Activated B cell treated with CpG ODN at 0.5 μM for 24 hours (primary cell): ENCODE data around the gene RNF123. TPM values are rescaled to one million over a fixed set of nuclear protein-coding genes. Genes with fewer than 3 reads are reported as not detected.

Experiments used
- ATAC-seq: fragments of 200-7000 bp; cut with Tn5 transposase; one replicate; pipeline ENCODE4 v1.10.0; 2021; ENCODE audit warnings: low read depth, mild to moderate bottlenecking, moderate library complexity
- CTCF ChIA-PET: fragments of 350-600 bp; sonication (Branson Sonifier 250); formaldehyde crosslinking; loops from one replicate; lab custom pipeline; 2021; ENCODE audit warnings: antibody characterized with exemption; lab: Charles Lee
- POLR2A ChIA-PET: fragments of 350-600 bp; sonication (Branson Sonifier 250); formaldehyde crosslinking; loops from one replicate; lab custom pipeline; 2021; ENCODE audit warnings: antibody characterized with exemption; lab: Charles Lee
- DNase-seq: peaks from one replicate; pipeline ENCODE4 v3.0.0; 2022
- H3K27ac Mint-ChIP-seq: one replicate; pipeline ENCODE4 v1.8.0; 2020; ENCODE audit warnings: mixed read lengths
- H3K27me3 Mint-ChIP-seq: one replicate; pipeline ENCODE4 v1.8.0; 2021; ENCODE audit warnings: mixed read lengths
- H3K36me3 Mint-ChIP-seq: one replicate; pipeline ENCODE4 v1.8.0; 2021; ENCODE audit warnings: low read depth, mixed read lengths
- H3K4me1 Mint-ChIP-seq: one replicate; pipeline ENCODE4 v1.8.0; 2021; ENCODE audit warnings: mixed read lengths
- H3K4me3 Mint-ChIP-seq: one replicate; pipeline ENCODE4 v1.8.0; 2020; ENCODE audit warnings: mild to moderate bottlenecking, mixed read lengths
- H3K9me3 Mint-ChIP-seq: one replicate; pipeline ENCODE4 v1.8.0; 2020; ENCODE audit warnings: mixed read lengths
- intact Hi-C: fragments of 100-400 bp; cut with micrococcal nuclease; formaldehyde crosslinking; loops from one replicate; pipeline ENCODE4 v1.15.1; 2024
- total RNA-seq: library from RNA; stranded (reverse); gene quantifications from 2 replicates; pipeline ENCODE4 v1.2.3, GENCODE V29; 2022
- TF ChIP-seq, protein P1 (sequence below): fragments of 200-600 bp; IDR thresholded peaks from one replicate; pipeline ENCODE4 v1.8.0; 2022; ENCODE audit warnings: antibody characterized with exemption, mild to moderate bottlenecking

RNF123 gene
- total RNA-seq, 1 donor from 2014 or later = 51.4 TPM

DNA sequence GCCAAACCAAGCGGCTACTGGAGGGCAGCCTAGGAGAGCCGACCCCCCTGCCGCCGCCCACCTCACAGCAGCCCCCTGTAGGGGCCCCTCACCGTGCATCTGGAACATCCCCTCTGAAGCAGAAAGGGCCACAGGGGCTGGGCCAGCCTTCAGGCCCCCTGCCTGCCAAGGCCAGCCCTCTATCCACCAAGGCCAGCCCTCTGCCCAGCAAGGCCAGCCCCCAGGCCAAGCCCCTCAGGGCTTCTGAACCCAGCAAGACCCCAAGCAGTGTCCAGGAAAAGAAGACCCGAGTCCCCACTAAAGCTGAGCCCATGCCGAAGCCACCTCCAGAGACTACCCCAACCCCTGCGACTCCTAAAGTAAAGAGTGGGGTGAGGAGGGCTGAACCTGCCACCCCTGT is 38.7 kb upstream of the RNF123 start:
- intact Hi-C loops = no loop called here
- CTCF ChIA-PET = no interaction called here
- H3K27me3 Mint-ChIP-seq = no peaks in the 10 kb centered on the region
- H3K4me3 Mint-ChIP-seq = no peak overlapping the region
- no peak overlapping the region for H3K27ac Mint-ChIP-seq
- TF ChIP-seq, protein P1, sequence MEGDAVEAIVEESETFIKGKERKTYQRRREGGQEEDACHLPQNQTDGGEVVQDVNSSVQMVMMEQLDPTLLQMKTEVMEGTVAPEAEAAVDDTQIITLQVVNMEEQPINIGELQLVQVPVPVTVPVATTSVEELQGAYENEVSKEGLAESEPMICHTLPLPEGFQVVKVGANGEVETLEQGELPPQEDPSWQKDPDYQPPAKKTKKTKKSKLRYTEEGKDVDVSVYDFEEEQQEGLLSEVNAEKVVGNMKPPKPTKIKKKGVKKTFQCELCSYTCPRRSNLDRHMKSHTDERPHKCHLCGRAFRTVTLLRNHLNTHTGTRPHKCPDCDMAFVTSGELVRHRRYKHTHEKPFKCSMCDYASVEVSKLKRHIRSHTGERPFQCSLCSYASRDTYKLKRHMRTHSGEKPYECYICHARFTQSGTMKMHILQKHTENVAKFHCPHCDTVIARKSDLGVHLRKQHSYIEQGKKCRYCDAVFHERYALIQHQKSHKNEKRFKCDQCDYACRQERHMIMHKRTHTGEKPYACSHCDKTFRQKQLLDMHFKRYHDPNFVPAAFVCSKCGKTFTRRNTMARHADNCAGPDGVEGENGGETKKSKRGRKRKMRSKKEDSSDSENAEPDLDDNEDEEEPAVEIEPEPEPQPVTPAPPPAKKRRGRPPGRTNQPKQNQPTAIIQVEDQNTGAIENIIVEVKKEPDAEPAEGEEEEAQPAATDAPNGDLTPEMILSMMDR = no peak
- no peaks in the 10 kb centered on the region for H3K36me3 Mint-ChIP-seq
- no peak for ATAC-seq
- peaks cover 8% of the 10 kb centered on the region for H3K4me1 Mint-ChIP-seq
- POLR2A ChIA-PET = no interaction called here
- no peaks in the 10 kb centered on the region for H3K9me3 Mint-ChIP-seq
- no peak for DNase-seq

DNA sequence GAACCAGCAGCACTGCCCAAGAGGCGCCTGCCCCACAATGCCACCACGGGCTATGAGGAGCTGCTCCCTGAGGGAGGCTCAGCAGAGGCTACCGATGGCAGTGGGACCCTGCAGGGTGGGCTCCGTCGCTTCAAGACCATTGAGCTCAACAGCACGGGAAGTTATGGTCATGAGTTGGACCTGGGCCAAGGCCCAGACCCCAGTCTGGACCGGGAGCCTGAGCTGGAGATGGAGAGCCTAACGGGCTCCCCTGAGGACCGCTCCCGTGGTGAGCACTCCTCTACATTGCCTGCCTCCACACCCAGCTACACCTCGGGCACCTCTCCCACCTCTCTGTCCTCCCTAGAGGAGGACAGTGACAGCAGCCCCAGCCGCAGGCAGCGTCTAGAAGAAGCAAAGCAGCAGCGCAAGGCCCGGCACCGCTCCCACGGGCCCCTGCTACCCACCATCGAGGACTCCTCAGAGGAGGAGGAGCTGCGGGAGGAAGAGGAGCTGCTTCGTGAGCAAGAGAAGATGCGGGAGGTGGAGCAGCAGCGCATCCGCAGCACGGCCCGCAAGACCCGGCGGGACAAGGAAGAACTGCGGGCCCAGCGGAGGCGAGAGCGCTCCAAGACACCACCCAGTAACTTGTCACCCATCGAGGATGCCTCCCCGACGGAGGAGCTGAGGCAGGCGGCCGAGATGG is 37.0 kb upstream of the RNF123 start:
- intact Hi-C loops = no loop called here
- ChIA-PET CTCF (interaction anchor here (1.3 kb wide), 1 partner anchor 112 kb away, joined by 4 read pairs; no protein-coding TSS in a partner anchor), POLR2A (interaction anchor here (0.6 kb wide), 1 partner anchor 450 kb away, joined by 13 read pairs; no protein-coding TSS in a partner anchor)
- TF ChIP-seq, protein P1 = no peak
- H3K4me1 Mint-ChIP-seq = peaks cover 8% of the 10 kb centered on the region
- DNase-seq (no peak), ATAC-seq (no peak)
- H3K27ac Mint-ChIP-seq = no peak overlapping the region
- H3K9me3 Mint-ChIP-seq = no peaks in the 10 kb centered on the region
- no peaks in the 10 kb centered on the region for H3K27me3 Mint-ChIP-seq
- H3K4me3 Mint-ChIP-seq = no peak overlapping the region
- no peaks in the 10 kb centered on the region for H3K36me3 Mint-ChIP-seq

DNA sequence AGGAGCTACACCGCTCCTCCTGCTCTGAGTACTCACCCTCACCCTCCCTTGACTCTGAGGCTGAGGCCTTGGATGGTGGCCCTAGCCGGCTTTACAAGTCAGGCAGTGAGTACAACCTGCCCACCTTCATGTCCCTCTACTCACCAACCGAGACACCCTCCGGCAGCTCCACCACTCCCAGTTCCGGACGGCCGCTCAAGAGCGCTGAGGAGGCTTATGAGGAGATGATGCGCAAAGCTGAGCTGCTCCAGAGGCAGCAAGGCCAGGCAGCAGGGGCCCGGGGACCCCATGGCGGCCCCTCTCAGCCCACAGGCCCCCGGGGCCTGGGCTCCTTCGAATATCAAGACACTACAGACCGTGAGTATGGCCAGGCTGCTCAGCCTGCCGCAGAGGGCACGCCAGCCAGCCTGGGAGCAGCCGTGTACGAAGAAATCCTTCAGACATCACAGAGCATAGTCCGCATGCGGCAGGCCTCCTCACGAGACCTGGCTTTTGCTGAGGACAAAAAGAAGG is 36.4 kb upstream of the RNF123 start:
- Mint-ChIP-seq H3K27ac (no peak overlapping the region), H3K4me3 (no peak overlapping the region), H3K27me3 (no peaks in the 10 kb centered on the region), H3K9me3 (no peaks in the 10 kb centered on the region), H3K36me3 (no peaks in the 10 kb centered on the region), H3K4me1 (peaks cover 8% of the 10 kb centered on the region)
- intact Hi-C loops = no loop called here
- TF ChIP-seq, protein P1 = no peak
- ATAC-seq (no peak), DNase-seq (no peak)
- ChIA-PET CTCF (interaction anchor here (1.3 kb wide), 1 partner anchor 113 kb away, joined by 4 read pairs; no protein-coding TSS in a partner anchor), POLR2A (interaction anchor here (0.6 kb wide), 1 partner anchor 449 kb away, joined by 13 read pairs; no protein-coding TSS in a partner anchor)

DNA sequence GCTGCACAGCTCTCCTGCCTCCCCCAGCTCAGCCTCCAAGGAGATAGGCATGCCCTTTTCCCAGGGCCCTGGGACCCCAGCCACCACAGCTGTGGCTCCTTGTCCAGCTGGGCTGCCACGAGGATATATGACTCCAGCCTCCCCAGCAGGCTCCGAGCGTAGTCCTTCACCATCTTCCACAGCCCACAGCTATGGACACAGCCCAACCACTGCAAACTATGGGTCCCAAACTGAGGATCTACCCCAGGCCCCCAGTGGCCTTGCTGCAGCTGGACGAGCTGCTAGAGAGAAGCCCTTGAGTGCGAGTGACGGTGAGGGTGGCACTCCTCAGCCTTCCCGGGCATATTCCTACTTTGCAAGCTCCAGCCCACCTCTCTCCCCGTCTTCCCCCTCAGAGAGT is 35.7 kb upstream of the RNF123 start:
- no peak overlapping the region for H3K27ac Mint-ChIP-seq
- intact Hi-C loops = no loop called here
- no peaks in the 10 kb centered on the region for H3K27me3 Mint-ChIP-seq
- H3K4me3 Mint-ChIP-seq = no peak overlapping the region
- no peaks in the 10 kb centered on the region for H3K9me3 Mint-ChIP-seq
- H3K4me1 Mint-ChIP-seq = peaks cover 8% of the 10 kb centered on the region
- ChIA-PET CTCF (no interaction called here), POLR2A (no interaction called here)
- no peak for DNase-seq
- ATAC-seq = no peak
- TF ChIP-seq, protein P1 = no peak
- H3K36me3 Mint-ChIP-seq = no peaks in the 10 kb centered on the region

DNA sequence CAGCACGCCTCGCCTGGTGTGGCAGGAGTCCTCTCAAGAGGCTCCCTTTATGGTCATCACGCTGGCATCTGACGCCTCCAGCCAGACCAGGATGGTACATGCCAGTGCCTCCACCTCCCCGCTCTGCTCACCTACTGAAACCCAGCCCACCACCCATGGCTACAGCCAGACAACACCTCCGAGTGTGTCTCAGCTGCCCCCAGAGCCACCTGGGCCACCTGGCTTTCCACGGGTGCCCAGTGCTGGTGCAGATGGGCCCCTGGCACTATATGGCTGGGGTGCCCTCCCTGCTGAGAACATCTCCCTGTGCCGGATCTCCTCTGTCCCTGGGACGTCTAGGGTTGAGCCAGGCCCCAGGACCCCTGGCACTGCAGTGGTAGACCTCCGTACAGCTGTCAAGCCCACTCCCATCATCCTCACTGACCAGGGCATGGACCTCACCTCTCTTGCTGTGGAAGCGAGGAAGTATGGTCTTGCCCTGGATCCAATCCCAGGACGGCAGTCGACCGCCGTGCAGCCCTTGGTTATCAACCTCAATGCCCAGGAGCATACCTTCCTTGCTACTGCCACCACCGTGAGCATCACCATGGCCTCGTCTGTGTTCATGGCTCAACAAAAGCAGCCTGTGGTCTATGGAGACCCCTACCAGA is 35.1 kb upstream of the RNF123 start:
- Mint-ChIP-seq H3K4me3 (no peak overlapping the region), H3K27me3 (no peaks in the 10 kb centered on the region), H3K4me1 (peaks cover 8% of the 10 kb centered on the region), H3K36me3 (no peaks in the 10 kb centered on the region), H3K9me3 (no peaks in the 10 kb centered on the region), H3K27ac (no peak overlapping the region)
- ChIA-PET CTCF (no interaction called here), POLR2A (no interaction called here)
- DNase-seq (no peak), ATAC-seq (no peak)
- intact Hi-C loops = no loop called here
- TF ChIP-seq, protein P1 = no peak
